ENCODE data around the gene MAP3K15.

DNA sequence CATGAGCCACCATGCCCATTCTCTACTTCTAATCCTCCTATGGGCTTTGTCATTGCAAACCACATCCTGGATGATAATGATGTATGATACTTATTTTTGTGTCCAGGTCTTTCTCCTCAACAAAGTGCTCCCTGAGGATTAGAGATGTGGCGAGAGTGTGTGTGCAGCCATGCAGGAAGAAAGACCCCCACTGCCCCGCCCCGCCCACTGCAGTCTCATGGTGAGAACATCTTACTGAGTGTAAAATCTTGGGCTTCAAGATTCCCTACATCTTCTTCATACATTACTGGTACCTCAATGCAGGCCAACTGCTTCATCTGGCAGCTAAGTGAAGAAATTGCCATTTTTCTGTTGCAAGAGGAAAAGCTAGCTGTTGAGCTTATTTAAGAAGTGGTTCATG is 25.9 kb upstream of the MAP3K15 start:
- TF ChIP-seq, protein P1, sequence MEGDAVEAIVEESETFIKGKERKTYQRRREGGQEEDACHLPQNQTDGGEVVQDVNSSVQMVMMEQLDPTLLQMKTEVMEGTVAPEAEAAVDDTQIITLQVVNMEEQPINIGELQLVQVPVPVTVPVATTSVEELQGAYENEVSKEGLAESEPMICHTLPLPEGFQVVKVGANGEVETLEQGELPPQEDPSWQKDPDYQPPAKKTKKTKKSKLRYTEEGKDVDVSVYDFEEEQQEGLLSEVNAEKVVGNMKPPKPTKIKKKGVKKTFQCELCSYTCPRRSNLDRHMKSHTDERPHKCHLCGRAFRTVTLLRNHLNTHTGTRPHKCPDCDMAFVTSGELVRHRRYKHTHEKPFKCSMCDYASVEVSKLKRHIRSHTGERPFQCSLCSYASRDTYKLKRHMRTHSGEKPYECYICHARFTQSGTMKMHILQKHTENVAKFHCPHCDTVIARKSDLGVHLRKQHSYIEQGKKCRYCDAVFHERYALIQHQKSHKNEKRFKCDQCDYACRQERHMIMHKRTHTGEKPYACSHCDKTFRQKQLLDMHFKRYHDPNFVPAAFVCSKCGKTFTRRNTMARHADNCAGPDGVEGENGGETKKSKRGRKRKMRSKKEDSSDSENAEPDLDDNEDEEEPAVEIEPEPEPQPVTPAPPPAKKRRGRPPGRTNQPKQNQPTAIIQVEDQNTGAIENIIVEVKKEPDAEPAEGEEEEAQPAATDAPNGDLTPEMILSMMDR (IDR thresholded peaks at IDR 0.05), result no peak
- TF ChIP-seq POLR2A (IDR thresholded peaks at IDR 0.05), result no peak

Measured in body of pancreas (tissue), 4 donors.